ENCODE results near the gene CST8.

The CST8 gene

DNA sequence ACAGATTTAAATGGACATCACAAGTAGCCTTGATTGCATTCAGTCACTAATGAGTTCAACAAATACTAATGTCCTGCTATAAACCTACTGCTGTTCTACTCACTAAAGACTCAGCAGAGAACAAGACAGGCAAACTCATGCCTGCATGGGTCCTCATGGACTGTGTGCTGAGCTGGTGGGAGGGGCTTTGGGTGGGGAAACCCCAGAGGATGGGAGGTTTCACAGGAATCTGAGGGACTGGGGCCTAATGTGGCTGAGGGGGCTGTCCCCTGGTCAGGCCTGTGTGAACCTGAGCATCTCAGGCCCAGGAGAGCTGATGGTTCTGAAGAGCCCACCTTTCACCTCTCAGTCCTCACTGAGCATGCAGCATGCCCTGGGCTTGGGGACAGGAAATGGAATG, 1.4 kb downstream of the CST8 start:
- TF ChIP-seq POLR2A (IDR thresholded peaks at IDR 0.05; ENCODE audit: extremely low read depth, insufficient read length) (no peak), MYC (IDR thresholded peaks at IDR 0.05; ENCODE audit: low read depth, low read length) (no peak)
- TF ChIP-seq, protein P1, sequence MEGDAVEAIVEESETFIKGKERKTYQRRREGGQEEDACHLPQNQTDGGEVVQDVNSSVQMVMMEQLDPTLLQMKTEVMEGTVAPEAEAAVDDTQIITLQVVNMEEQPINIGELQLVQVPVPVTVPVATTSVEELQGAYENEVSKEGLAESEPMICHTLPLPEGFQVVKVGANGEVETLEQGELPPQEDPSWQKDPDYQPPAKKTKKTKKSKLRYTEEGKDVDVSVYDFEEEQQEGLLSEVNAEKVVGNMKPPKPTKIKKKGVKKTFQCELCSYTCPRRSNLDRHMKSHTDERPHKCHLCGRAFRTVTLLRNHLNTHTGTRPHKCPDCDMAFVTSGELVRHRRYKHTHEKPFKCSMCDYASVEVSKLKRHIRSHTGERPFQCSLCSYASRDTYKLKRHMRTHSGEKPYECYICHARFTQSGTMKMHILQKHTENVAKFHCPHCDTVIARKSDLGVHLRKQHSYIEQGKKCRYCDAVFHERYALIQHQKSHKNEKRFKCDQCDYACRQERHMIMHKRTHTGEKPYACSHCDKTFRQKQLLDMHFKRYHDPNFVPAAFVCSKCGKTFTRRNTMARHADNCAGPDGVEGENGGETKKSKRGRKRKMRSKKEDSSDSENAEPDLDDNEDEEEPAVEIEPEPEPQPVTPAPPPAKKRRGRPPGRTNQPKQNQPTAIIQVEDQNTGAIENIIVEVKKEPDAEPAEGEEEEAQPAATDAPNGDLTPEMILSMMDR (IDR thresholded peaks at IDR 0.05; ENCODE audit: low read depth, low read length) = no peak
- TF ChIP-seq, protein P2, sequence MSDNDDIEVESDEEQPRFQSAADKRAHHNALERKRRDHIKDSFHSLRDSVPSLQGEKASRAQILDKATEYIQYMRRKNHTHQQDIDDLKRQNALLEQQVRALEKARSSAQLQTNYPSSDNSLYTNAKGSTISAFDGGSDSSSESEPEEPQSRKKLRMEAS (IDR thresholded peaks at IDR 0.05; ENCODE audit: low read depth, low read length) = no peak
- DNase-seq (ENCODE audit: low read depth) = no peak
- no peak overlapping the region for H3K4me3 ChIP-seq (ENCODE audit: low read depth, low read length)

DNA sequence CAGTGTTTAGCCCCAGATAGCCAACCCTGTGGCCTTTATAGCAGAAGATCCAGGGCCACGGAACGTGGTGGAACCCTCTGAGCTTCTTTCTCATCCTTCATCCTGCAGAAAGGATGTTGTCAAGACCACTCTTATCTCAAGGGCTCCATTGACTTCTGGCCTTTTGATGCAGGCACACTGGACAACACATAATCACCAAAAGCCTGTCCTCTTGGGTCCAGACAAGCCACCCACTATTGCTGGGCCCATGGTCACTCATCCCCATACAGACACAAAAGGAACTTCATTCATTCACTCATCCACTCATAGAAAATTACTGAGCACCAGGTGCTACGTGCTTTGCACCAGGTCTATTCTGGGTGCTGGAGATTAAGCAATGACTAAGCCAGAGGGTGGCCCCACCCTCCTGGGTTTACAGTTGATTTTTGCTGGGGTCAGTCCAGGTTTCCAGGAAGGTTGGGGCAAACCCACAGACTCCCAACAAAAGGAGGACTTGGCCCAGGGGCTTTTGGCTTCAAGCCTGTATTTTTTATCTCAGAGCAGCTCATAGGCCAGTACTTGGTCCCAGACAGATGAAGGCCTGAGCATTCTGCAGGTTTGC, 2.4 kb downstream of the CST8 start:
- H3K4me3 ChIP-seq (ENCODE audit: low read depth, low read length) = no peak overlapping the region
- TF ChIP-seq MYC (IDR thresholded peaks at IDR 0.05; ENCODE audit: low read depth, low read length) (no peak), POLR2A (IDR thresholded peaks at IDR 0.05; ENCODE audit: extremely low read depth, insufficient read length) (no peak)
- TF ChIP-seq, protein P2 (IDR thresholded peaks at IDR 0.05; ENCODE audit: low read depth, low read length) = no peak
- TF ChIP-seq, protein P1 (IDR thresholded peaks at IDR 0.05; ENCODE audit: low read depth, low read length) = no peak
- DNase-seq (ENCODE audit: low read depth) = no peak

DNA sequence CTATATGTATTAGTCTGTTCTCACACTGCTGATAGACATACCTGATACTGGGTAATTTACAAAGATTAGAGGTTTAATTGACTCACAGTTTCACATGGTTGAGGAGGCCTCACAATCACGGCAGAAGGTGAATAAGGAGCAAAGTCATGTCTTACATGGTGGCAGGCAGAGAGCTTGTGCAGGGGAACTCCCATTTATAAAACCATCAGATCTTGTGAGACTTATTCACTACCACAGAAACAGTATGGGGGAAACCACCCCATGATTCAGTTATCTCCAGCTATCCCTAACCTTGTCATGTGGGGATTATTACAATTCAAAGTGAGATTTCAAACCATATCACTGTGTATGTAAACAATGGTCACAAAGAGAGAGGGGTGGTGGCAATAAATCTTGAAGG, 6.6 kb downstream of the CST8 start:
- no peak for DNase-seq (ENCODE audit: low read depth)
- TF ChIP-seq, protein P2 (IDR thresholded peaks at IDR 0.05; ENCODE audit: low read depth, low read length) = no peak
- TF ChIP-seq POLR2A (IDR thresholded peaks at IDR 0.05; ENCODE audit: extremely low read depth, insufficient read length) (no peak), MYC (IDR thresholded peaks at IDR 0.05; ENCODE audit: low read depth, low read length) (no peak)
- TF ChIP-seq, protein P1 (IDR thresholded peaks at IDR 0.05; ENCODE audit: low read depth, low read length) = no peak
- no peak overlapping the region for H3K4me3 ChIP-seq (ENCODE audit: low read depth, low read length)

DNA sequence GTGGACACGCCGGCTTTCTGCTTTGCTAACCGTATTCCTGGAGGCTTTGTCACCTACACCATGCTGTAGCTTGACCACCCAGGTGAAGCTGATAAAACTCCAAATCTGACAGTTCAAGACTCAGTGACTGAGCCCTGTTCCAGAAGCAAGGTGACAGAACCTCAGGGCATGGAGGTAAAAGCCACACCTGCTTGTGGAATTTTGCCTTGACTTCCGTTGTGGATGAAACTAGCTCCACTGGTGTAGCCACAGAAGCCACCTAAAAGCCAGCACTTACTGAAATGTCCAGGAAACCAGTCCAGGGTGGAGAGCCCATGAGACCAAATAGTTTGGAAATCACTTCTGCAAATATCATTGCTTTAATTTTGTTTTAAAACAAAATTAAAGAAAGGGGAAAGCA, 11.0 kb downstream of the CST8 start:
- no peak for DNase-seq (ENCODE audit: low read depth)
- H3K4me3 ChIP-seq (ENCODE audit: low read depth, low read length) = no peak overlapping the region
- TF ChIP-seq MYC (IDR thresholded peaks at IDR 0.05; ENCODE audit: low read depth, low read length) (no peak), POLR2A (IDR thresholded peaks at IDR 0.05; ENCODE audit: extremely low read depth, insufficient read length) (no peak)
- TF ChIP-seq, protein P2 (IDR thresholded peaks at IDR 0.05; ENCODE audit: low read depth, low read length) = no peak
- TF ChIP-seq, protein P1 (IDR thresholded peaks at IDR 0.05; ENCODE audit: low read depth, low read length) = no peak

DNA sequence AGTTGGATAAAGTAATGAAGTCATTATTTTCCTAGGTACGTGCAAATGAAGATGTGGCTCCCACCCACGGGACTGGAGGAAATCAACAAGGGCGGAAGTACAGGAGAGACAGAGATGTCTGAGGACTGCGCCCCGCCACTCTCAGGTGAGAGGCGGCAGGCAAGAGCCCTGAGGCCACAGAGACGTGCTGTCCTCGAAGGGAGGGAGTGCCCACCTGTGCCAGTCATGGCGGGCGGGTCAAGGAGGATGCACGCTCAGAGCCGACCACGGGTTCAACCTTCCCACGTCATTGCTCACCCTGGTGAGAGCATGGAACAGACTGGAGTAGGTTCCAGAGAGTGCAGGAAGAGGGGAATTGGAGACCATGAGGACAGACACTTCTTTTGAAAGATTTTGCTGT, 12.7 kb downstream of the CST8 start:
- H3K4me3 ChIP-seq (ENCODE audit: low read depth, low read length) = no peak overlapping the region
- TF ChIP-seq, protein P2 (IDR thresholded peaks at IDR 0.05; ENCODE audit: low read depth, low read length) = no peak
- TF ChIP-seq, protein P1 (IDR thresholded peaks at IDR 0.05; ENCODE audit: low read depth, low read length) = no peak
- TF ChIP-seq POLR2A (IDR thresholded peaks at IDR 0.05; ENCODE audit: extremely low read depth, insufficient read length) (no peak), MYC (IDR thresholded peaks at IDR 0.05; ENCODE audit: low read depth, low read length) (no peak)
- DNase-seq (ENCODE audit: low read depth) = no peak

All from NB4 (cell line).